Panc1 (cell line): Measurements from ENCODE around the gene ZBTB47. TPM values are rescaled to one million over a fixed set of nuclear protein-coding genes. Genes with fewer than 3 reads are reported as not detected.

ENCODE experiments used
- ATAC-seq: fragments of 200-7000 bp; cut with Tn5 transposase; 2 replicates; pipeline ENCODE4 v1.9.1; 2020; ENCODE audit warnings: mild to moderate bottlenecking, moderate library complexity
- BruUV-seq: library from RNA; stranded (reverse); fragments of 400-500 nt; replicated peaks from 2 replicates; lab custom pipeline; 2021; lab: Mats Ljungman, UMichigan
- CTCF ChIA-PET: fragments of 300-600 bp; sonication (Branson Sonifier 250); formaldehyde crosslinking; loops from one replicate; lab custom pipeline; 2022; ENCODE audit warnings: antibody characterized with exemption; lab: Charles Lee
- POLR2A ChIA-PET: fragments of 300-600 bp; sonication (Branson Sonifier 250); formaldehyde crosslinking; loops from one replicate; lab custom pipeline; 2022; ENCODE audit warnings: antibody characterized with exemption; lab: Charles Lee
- DNase-seq: peaks from one replicate; pipeline ENCODE4 v3.0.0-alpha.2; 2010; ENCODE audit warnings: low read depth, low spot score
- H3K27ac ChIP-seq: 2 replicates; pipeline ENCODE4 v1.5.1; 2011; ENCODE audit warnings: mild to moderate bottlenecking, low read length, inconsistent platforms
- H3K27me3 ChIP-seq: fragments of 200-500 bp; sonication (Bioruptor generic); 2 replicates; pipeline ENCODE4 v1.6.0; 2014; ENCODE audit warnings: low read length, inconsistent platforms; ENCODE audit not compliant: control insufficient read depth, insufficient read depth
- H3K36me3 ChIP-seq: fragments of 200-500 bp; sonication (Bioruptor generic); 2 replicates; pipeline ENCODE4 v1.5.1; 2014; ENCODE audit warnings: inconsistent platforms, mild to moderate bottlenecking, low read length, moderate library complexity; ENCODE audit not compliant: control insufficient read depth, insufficient read depth
- H3K4me1 ChIP-seq: 2 replicates; pipeline ENCODE4 v1.5.1; 2011; ENCODE audit warnings: inconsistent platforms, mild to moderate bottlenecking, low read length, moderate library complexity; ENCODE audit not compliant: control insufficient read depth, insufficient read depth
- H3K4me3 ChIP-seq, 2 experiments: 2 replicates each; pipeline ENCODE4 v1.5.1; 2011 to 2012; ENCODE audit warnings: low read depth in 2 of 2, low read length in 2 of 2, mild to moderate bottlenecking in 2 of 2, inconsistent platforms in 1 of 2, moderate library complexity in 1 of 2
- H3K9me3 ChIP-seq: fragments of 200-500 bp; sonication (Bioruptor generic); 2 replicates; pipeline ENCODE4 v1.5.1; 2014; ENCODE audit warnings: low read depth, mild to moderate bottlenecking, inconsistent platforms, low read length, moderate library complexity; ENCODE audit not compliant: control insufficient read depth, insufficient read depth
- CTCF ChIP-seq: fragments of 450-650 bp; IDR thresholded peaks from 2 replicates; pipeline ENCODE4 v1.5.1; 2017; ENCODE audit warnings: mild to moderate bottlenecking
- POLR2AphosphoS5 ChIP-seq: IDR thresholded peaks from 2 replicates; pipeline ENCODE4 v1.6.1; 2012; ENCODE audit warnings: mild to moderate bottlenecking, low read depth, low read length, moderate library complexity
- REST ChIP-seq, 2 experiments: IDR thresholded peaks; 2 replicates each; pipeline ENCODE4 v1.6.1; 2011 to 2012; ENCODE audit warnings: low read depth in 2 of 2, control low read depth in 1 of 2, low read length in 1 of 2, mild to moderate bottlenecking in 1 of 2, moderate library complexity in 1 of 2; ENCODE audit not compliant: insufficient read depth in 1 of 2
- SIN3A ChIP-seq: IDR thresholded peaks from 2 replicates; pipeline ENCODE4 v1.6.1; 2012; ENCODE audit warnings: low read depth, mild to moderate bottlenecking, low read length, moderate library complexity, borderline replicate concordance; ENCODE audit not compliant: insufficient read depth
- TCF7L2 ChIP-seq: IDR thresholded peaks from 2 replicates; pipeline ENCODE4 v1.6.1; 2011; ENCODE audit warnings: mild to moderate bottlenecking, low read depth, low read length, inconsistent platforms
- in situ Hi-C: cut with HindIII; loops from 2 replicates; pipeline ENCODE4 v1.10.0; 2016; ENCODE audit warnings: low sequenced_read_pairs, low pct_unique_long_range_greater_than_20kb
- intact Hi-C: fragments of 100-400 bp; cut with micrococcal nuclease; formaldehyde crosslinking; loops from one replicate; pipeline ENCODE4 v1.10.0; 2022; ENCODE audit not compliant: unreplicated experiment
- total RNA-seq: library from RNA; stranded (reverse); gene quantifications from one replicate; pipeline ENCODE4 v1.2.1, GENCODE V29; 2021; ENCODE audit not compliant: unreplicated experiment

Gene ZBTB47
- total RNA-seq, 1 experiment from 2014 or later: 3.6 TPM

GRCh38 chr3:42702982-42703694 is 49.6 kb downstream of the ZBTB47 start:
- Histone ChIP-seq H3K27me3 (no peaks in the 10 kb centered on the region), H3K4me3 (no peak overlapping the region), H3K27ac (no peak overlapping the region), H3K9me3 (no peaks in the 10 kb centered on the region), H3K36me3 (no peaks in the 10 kb centered on the region), H3K4me1 (no peaks in the 10 kb centered on the region)
- no peak for TF ChIP-seq SIN3A
- no peak for TF ChIP-seq CTCF
- TF ChIP-seq POLR2AphosphoS5: no peak
- TF ChIP-seq REST (IDR thresholded peaks at IDR 0.05; ENCODE audit: insufficient read depth in 1 of 2, low read depth in 2 of 2, low read length in 1 of 2): no peak
- TF ChIP-seq TCF7L2: no peak
- ATAC-seq (no peak), DNase-seq (no peak)
- in situ Hi-C loops (no loop called here), intact Hi-C loops (no loop called here)
- no TSS peak for BruUV-seq
- ChIA-PET CTCF (no interaction called here), POLR2A (no interaction called here)

GRCh38 chr3:42703695-42704025 is 50.2 kb downstream of the ZBTB47 start:
- TF ChIP-seq POLR2AphosphoS5: no peak
- TF ChIP-seq REST (IDR thresholded peaks at IDR 0.05; ENCODE audit: insufficient read depth in 1 of 2, low read depth in 2 of 2, low read length in 1 of 2): no peak
- TF ChIP-seq CTCF: no peak
- no peak for TF ChIP-seq TCF7L2
- BruUV-seq: no TSS peak
- ChIA-PET CTCF (no interaction called here), POLR2A (interaction anchor here (0.5 kb wide), 1 partner anchor 113 kb away, joined by 8 read pairs; the partner anchor contains the start of gene SS18L2)
- Histone ChIP-seq H3K27ac (no peak overlapping the region), H3K36me3 (no peaks in the 10 kb centered on the region), H3K4me3 (no peak overlapping the region), H3K27me3 (no peaks in the 10 kb centered on the region), H3K9me3 (no peaks in the 10 kb centered on the region), H3K4me1 (no peaks in the 10 kb centered on the region)
- in situ Hi-C loops (no loop called here), intact Hi-C loops (no loop called here)
- ATAC-seq (no peak), DNase-seq (no peak)
